Jurkat, Clone E6-1 (cell line): Measurements from ENCODE around the gene RPL3.

Experiments
- DNase-seq: peaks from one replicate; pipeline ENCODE4 v3.0.0-alpha.2; 2011; ENCODE audit warnings: low read depth, low spot score
- H3K4me3 ChIP-seq: 2 replicates; pipeline ENCODE4 v1.5.1; 2011; ENCODE audit warnings: mild to moderate bottlenecking, low read length, control low read depth, moderate library complexity

RPL3 gene

GRCh38 chr22:39273950-39274887 lies 45.2 kb downstream of the RPL3 start:
- no peak overlapping the region for H3K4me3 ChIP-seq
- DNase-seq = no peak

GRCh38 chr22:39270792-39271191 lies 48.6 kb downstream of the RPL3 start:
- H3K4me3 ChIP-seq = no peak overlapping the region

GRCh38 chr22:39270280-39270679 lies 49.1 kb downstream of the RPL3 start:
- H3K4me3 ChIP-seq = no peak overlapping the region
- DNase-seq = no peak

More at GRCh38 chr22:39270792-39271191, 48.6 kb downstream of the RPL3 start:
- DNase-seq = no peak

GRCh38 chr22:39269095-39269790 lies 50.2 kb downstream of the RPL3 start:
- no peak overlapping the region for H3K4me3 ChIP-seq
- DNase-seq = no peak

- DNase-seq = no peak
Measured at GRCh38 chr22:39268645-39269044, 50.8 kb downstream of the RPL3 start.

GRCh38 chr22:39267974-39268373 lies 51.4 kb downstream of the RPL3 start:
- no peak overlapping the region for H3K4me3 ChIP-seq
- no peak for DNase-seq

More at GRCh38 chr22:39268645-39269044, 50.8 kb downstream of the RPL3 start:
- no peak overlapping the region for H3K4me3 ChIP-seq

- H3K4me3 ChIP-seq = no peak overlapping the region
- no peak for DNase-seq
Measured at GRCh38 chr22:39266398-39267030, 52.9 kb downstream of the RPL3 start.

GRCh38 chr22:39265143-39265886 lies 54.1 kb downstream of the RPL3 start:
- no peak for DNase-seq
- no peak overlapping the region for H3K4me3 ChIP-seq

GRCh38 chr22:39264349-39265038 lies 54.9 kb downstream of the RPL3 start:
- no peak for DNase-seq
- no peak overlapping the region for H3K4me3 ChIP-seq

GRCh38 chr22:39263626-39264348 lies 55.6 kb downstream of the RPL3 start:
- DNase-seq = no peak
- no peak overlapping the region for H3K4me3 ChIP-seq
